HG02678 (cell line): ENCODE data around the gene SAMD10.
"Not testable (repeated sequence)": the region's sequence is repeated elsewhere in the genome, so short reads cannot be mapped to it uniquely, and the experiment has no call there.

Source experiments
- ATAC-seq: cut with Tn5 transposase; IDR thresholded peaks from one replicate; pipeline ENCODE4 v1.9.1; 2021; ENCODE audit warnings: mild to moderate bottlenecking, moderate library complexity; ENCODE audit not compliant: unreplicated experiment

Gene SAMD10

GRCh38 chr20:63979557-63980316 is at the start of gene SAMD10:
TSS of gene SAMD10 (minus strand) at chr20:63979642. CDS start at chr20:63979467, 175 bp downstream.
- peak; percentile 35 for ATAC-seq

GRCh38 chr20:64027981-64028685 is 48.7 kb upstream of the SAMD10 start:
- no peak for ATAC-seq

- ATAC-seq = no peak
Measured at GRCh38 chr20:64025826-64026412, 46.5 kb upstream of the SAMD10 start.

- ATAC-seq = no peak
Measured at GRCh38 chr20:64025101-64025825, 45.8 kb upstream of the SAMD10 start.

GRCh38 chr20:64024141-64024990 is 44.9 kb upstream of the SAMD10 start:
- no peak for ATAC-seq

- no peak for ATAC-seq
Measured at GRCh38 chr20:64023361-64024140, 44.1 kb upstream of the SAMD10 start.

- ATAC-seq = no peak
Measured at GRCh38 chr20:64022671-64023360, 43.4 kb upstream of the SAMD10 start.

- no peak for ATAC-seq
Measured at GRCh38 chr20:64021124-64021975, 41.9 kb upstream of the SAMD10 start.

- no peak for ATAC-seq
Measured at GRCh38 chr20:64015635-64016034, 36.2 kb upstream of the SAMD10 start.

- not testable (repeated sequence) for ATAC-seq
Measured at GRCh38 chr20:64012385-64013154, 33.1 kb upstream of the SAMD10 start.

GRCh38 chr20:64011366-64011779 is 31.9 kb upstream of the SAMD10 start:
- no peak for ATAC-seq

- no peak for ATAC-seq
Measured at GRCh38 chr20:64010711-64011237, 31.3 kb upstream of the SAMD10 start.

- no peak for ATAC-seq
Measured at GRCh38 chr20:64009811-64010387, 30.5 kb upstream of the SAMD10 start.

- no peak for ATAC-seq
Measured at GRCh38 chr20:64006902-64007301, 27.5 kb upstream of the SAMD10 start.

GRCh38 chr20:64006490-64006889 is 27.0 kb upstream of the SAMD10 start:
- no peak for ATAC-seq

GRCh38 chr20:64005394-64005793 is 26.0 kb upstream of the SAMD10 start:
- no peak for ATAC-seq
